WI38 (cell line): Measurements from ENCODE around the gene ZNF804A.

Source experiments
- H3K4me3 ChIP-seq: 2 replicates; pipeline ENCODE4 v1.5.1; 2011; ENCODE audit warnings: low read depth, mild to moderate bottlenecking, control low read depth, low read length
- TF ChIP-seq, protein P1 (sequence below): IDR thresholded peaks from 2 replicates; pipeline ENCODE4 v1.5.1; 2012; ENCODE audit warnings: low read depth, mild to moderate bottlenecking, control low read depth, low read length

Gene ZNF804A

DNA sequence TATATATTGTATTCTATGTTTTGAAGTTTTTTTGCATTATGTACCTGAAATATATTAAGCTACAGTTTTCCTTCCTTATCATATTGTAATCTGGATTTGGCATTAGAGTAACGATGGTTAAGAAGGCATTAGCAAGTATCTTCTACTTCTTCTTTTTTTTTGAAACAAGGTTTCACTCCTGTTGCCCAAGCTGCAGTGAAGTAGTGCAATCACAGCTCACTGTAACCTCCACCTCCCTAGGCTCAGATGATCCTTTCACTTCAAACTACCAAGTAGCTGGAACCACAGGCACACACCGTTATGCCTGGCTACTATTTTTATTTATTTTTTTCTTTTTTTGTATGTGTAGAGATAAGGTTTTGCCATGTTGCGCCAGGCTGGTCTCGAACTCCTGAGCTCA, 201.1 kb downstream of the ZNF804A start:
- H3K4me3 ChIP-seq = no peak overlapping the region

GRCh38 chr2:184814421-184814820, 216.1 kb downstream of the ZNF804A start:
- TF ChIP-seq, protein P1, sequence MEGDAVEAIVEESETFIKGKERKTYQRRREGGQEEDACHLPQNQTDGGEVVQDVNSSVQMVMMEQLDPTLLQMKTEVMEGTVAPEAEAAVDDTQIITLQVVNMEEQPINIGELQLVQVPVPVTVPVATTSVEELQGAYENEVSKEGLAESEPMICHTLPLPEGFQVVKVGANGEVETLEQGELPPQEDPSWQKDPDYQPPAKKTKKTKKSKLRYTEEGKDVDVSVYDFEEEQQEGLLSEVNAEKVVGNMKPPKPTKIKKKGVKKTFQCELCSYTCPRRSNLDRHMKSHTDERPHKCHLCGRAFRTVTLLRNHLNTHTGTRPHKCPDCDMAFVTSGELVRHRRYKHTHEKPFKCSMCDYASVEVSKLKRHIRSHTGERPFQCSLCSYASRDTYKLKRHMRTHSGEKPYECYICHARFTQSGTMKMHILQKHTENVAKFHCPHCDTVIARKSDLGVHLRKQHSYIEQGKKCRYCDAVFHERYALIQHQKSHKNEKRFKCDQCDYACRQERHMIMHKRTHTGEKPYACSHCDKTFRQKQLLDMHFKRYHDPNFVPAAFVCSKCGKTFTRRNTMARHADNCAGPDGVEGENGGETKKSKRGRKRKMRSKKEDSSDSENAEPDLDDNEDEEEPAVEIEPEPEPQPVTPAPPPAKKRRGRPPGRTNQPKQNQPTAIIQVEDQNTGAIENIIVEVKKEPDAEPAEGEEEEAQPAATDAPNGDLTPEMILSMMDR = no peak
- no peak overlapping the region for H3K4me3 ChIP-seq

More for the DNA sequence above, 201.1 kb downstream of the ZNF804A start:
- TF ChIP-seq, protein P1 = no peak

- TF ChIP-seq, protein P1 = no peak
- no peak overlapping the region for H3K4me3 ChIP-seq
Observed at GRCh38 chr2:184815824-184816223, 217.5 kb downstream of the ZNF804A start.

- H3K4me3 ChIP-seq = no peak overlapping the region
- TF ChIP-seq, protein P1 = no peak
Observed at GRCh38 chr2:184824597-184824996, 226.3 kb downstream of the ZNF804A start.

DNA sequence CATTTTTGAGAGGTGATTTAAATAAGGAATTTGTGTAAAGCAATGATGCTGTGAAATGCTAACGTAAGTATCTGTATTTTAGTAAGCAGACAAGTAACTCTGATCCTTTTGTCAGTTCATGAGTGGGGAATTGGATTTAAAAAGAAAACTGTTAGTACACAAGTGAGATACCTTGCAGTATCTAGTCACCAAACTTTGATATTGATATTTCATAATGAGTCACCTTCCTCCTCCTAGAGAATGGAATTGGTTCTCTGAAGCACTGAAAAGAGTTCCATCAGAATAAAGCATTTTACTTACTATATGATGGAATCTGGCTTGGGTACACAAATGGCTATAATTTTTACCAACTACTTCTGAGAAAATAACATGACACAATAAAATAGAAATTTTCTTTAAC, 232.2 kb downstream of the ZNF804A start:
- TF ChIP-seq, protein P1 = no peak

DNA sequence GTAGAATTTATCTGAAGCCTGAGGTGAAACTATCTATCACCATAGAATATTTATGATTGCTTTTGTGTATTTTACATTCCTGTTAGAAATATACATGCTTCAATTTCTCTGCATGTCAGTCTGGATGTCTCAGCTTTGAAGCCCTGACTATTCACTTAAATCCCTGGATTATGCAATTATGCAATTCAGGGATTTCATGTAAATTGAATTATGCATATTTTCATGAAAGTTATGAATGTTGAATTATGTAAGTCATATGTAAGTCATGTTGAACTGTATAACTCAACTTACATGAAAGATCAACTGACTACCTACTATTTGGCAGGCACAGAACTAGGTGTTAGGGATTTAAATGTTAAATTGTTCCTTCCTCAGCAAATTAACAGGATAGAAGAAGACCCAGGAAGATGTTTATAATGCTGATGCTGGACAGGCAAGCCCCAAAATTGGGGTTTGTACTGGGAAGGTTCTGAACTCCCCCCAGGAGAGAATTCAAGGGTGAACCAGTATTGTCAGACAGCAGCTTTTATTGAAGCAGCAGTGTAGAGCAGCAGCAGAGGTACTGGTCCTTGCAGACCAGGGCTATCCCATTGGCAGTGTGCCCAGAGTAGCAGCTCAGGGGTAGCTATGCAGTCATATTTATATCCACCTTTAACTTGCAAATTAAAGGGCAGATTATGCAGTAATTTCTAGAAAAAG, 236.5 kb downstream of the ZNF804A start:
- H3K4me3 ChIP-seq = no peak overlapping the region
- TF ChIP-seq, protein P1 = no peak

More for the DNA sequence above, 232.2 kb downstream of the ZNF804A start:
- no peak overlapping the region for H3K4me3 ChIP-seq

- TF ChIP-seq, protein P1 = no peak
- no peak overlapping the region for H3K4me3 ChIP-seq
Observed at GRCh38 chr2:184835398-184835715, 237.0 kb downstream of the ZNF804A start.
